Esophagus squamous epithelium (tissue), 4 donors: ENCODE measurements around the gene BCL11B.

Experiments
- POLR2A ChIP-seq, 4 donors: fragments of 450-650 bp; IDR thresholded peaks; one replicate each; pipeline ENCODE4 v1.6.1; 2017; ENCODE audit warnings: antibody characterized with exemption in 4 of 4, mild to moderate bottlenecking in 4 of 4, moderate library complexity in 3 of 4
- TF ChIP-seq, protein P1 (sequence below), 6 experiments: fragments of 450-650 bp in 4 of 6; fragments of 200-600 bp in 2 of 6; sonication (generic) in 2 of 6; IDR thresholded peaks; one replicate each; pipeline ENCODE4 v1.5.1; 2016 to 2019; ENCODE audit warnings: antibody characterized with exemption in 6 of 6, mild to moderate bottlenecking in 4 of 6, moderate library complexity in 4 of 6

- TF ChIP-seq, protein P1, sequence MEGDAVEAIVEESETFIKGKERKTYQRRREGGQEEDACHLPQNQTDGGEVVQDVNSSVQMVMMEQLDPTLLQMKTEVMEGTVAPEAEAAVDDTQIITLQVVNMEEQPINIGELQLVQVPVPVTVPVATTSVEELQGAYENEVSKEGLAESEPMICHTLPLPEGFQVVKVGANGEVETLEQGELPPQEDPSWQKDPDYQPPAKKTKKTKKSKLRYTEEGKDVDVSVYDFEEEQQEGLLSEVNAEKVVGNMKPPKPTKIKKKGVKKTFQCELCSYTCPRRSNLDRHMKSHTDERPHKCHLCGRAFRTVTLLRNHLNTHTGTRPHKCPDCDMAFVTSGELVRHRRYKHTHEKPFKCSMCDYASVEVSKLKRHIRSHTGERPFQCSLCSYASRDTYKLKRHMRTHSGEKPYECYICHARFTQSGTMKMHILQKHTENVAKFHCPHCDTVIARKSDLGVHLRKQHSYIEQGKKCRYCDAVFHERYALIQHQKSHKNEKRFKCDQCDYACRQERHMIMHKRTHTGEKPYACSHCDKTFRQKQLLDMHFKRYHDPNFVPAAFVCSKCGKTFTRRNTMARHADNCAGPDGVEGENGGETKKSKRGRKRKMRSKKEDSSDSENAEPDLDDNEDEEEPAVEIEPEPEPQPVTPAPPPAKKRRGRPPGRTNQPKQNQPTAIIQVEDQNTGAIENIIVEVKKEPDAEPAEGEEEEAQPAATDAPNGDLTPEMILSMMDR (IDR thresholded peaks at IDR 0.05) = no peak
- TF ChIP-seq POLR2A (IDR thresholded peaks at IDR 0.05) = no peak
These were observed 37.6 kb downstream of the BCL11B start for GRCh38 chr14:99234355-99234754.
